ENCODE results near the gene RETN.

Gene RETN, protein sequence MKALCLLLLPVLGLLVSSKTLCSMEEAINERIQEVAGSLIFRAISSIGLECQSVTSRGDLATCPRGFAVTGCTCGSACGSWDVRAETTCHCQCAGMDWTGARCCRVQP

DNA sequence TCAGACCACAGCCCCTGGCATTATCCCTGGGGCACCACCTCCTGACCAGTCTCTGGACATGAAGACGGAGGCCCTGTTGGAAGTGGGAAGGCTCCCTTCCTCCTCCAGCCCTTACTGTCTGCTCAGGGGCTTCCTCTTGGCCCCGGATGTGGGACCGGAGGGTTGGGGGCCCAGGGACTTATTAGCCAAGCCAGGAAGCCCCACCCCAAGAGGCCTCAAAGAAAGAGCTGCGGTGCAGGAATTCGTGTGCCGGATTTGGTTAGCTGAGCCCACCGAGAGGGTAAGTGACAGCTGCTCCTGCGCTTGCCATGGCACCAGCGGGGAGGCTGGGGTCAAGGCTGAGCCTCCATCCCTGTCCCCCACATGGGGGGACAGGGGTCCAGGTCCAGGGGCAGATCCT lies at the start of gene RETN:
Gene RETN, plus strand, starts transcription at position 208 of the 400 bp plus-strand sequence. CDS start 278 bp downstream, outside the sequence.
- DNase-seq: no peak

DNA sequence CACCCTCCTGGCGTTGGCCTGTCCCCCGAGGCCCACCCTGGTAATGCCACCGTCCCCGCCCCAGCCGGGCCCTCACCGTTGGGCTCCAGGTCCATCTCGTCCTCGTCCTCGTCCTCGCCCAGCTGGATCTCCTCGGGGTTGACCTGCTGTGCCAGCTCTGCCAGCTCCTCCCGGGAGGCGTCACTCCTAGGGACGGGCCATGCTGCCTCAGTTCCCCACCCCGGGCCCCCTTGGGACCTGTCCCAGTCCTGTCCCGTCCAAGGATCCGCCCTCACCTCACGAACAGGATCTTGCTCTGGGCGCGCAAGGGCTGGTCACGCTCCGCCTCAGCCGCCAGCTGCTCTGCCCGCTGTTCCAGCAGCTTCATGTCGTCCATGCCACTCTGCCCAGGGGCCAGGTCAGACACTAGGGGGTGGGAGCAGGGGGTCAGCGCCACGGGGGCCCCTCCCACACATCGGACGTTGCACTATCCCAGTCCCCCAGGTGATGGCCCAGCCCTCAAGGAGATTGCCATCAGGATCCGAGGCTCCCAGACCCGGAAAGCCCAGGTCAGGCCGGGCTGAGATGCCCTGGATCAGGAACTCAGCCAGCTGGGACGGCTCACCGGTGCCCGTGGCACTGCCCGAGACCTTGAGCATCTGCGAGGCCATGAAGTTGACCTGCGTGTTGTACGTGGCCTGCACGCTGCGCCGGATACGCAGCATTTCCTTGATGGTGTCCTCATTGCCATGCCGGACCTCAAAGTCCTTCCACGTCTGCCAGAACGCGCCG lies 49.0 kb upstream of the RETN start:
- no peak for DNase-seq

DNA sequence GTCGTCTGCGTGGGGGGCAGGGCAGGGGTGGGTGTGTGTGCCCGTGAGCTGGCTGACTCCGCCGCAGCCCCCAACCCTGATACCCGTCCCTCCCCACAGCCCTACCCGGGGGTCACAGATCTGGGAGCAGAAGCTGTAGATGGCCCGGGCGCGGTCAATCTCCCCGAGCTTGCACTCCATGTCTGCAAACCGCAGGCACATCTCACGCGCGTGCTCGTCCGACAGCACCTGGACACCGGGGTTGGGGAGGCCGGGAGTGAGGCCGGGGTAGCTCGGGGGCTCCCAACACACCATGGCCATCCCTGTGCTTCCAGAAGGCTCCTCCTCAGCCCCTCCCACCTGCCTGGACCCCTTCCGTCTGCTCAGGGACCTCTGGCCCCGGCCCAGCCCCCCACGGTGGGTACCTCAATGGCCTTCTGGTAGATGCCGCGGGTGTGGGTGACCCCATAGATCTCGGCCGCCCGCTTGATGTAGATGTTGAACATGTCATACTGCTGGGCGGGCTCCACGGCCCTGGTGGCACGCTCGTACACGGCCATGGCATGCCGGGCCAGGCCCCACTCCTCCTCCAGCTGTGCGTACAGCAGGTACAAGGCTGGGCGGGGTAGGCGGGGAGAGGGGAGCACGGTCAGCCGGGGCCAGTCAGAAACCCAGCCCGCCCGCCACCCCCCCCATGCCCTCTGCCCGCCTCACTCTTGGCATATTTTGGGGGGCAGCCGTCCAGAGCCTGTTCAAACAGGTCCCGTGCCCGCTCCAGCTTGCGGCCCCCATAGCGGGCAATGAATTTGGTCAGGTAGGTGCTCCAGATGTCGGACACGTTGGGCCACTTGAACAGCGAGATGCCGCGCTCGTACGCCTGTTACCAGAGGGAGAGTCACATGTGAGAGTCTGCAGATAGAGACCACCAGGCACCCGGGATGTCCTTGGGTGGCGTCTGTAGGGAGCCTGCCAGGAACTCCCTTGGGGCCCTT lies 48.1 kb upstream of the RETN start:
- DNase-seq: no peak

DNA sequence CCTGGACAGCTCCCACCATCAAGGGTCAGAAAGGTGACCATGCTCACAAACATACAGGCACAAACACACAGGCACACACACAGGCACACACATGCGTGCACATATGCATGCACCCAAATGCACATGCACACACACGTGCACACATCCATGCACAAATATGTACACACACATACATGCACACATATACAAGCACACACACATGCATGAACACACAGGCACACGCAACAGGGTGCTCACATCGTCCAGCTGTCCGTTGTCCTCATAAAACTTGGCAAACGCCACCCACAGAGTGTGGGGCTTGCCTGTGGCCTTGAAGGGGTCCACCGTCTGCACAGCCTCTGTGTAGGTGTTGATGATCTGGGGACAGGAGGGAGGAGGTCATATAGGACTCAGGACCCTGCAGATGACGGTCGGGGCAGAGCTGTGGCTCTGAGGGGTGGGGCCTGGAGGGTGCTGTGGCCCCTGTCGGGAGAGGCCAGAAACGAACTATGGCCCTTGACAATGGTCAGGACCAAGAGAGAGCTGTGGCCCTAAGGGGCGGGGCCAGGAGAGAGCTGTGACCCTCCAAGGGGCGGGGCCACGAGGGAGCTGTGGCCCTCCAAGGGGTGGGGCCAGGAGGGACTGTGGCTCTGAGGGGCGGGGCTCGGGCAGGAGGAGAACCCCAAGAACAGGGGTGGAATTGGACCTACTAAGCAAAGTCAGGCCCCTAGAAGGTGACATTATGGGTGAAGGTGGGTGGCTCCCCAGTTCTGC lies 45.7 kb upstream of the RETN start:
- no peak for DNase-seq

DNA sequence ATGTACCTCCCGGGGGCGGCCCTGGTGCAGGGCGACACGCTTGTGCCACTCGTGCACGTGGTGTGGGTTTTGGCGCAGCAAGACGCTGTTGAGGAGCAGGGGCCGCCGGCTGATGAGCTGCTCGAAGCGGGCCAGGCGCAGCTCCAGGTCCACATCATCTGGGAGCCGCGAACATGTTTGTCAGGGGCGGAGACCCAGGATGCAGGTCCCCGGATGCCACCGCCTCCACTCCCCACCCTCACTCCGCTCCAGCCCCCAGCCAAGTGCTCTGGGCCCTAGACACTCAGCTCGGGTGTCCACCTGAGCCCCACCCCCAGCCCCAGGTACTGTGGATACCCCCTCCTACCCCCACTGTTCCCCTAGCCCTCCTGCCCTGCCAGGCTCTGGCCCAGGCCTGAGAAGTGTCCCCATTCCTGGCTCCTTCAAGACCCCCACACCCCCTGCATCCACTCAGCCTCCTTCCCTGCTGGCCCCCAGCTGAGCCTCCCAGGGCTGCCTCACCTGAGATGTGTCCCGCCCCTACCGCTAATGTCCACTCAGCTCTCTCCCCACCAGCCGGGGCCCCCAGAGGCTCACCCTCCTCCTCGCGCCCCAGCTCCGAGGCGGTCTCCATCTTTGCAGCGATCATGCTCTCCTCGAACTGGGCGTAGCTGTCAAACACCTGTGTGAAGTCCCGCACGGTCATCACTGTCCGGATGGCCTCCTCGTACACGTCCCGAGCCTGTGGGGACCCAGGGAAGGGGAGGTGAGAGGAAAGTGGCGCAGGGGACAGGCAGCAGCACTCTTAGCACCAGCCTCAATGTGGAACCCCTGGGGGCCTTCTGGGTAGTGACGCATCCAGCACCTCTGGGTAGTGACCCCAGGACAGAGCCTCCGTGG lies 44.9 kb upstream of the RETN start:
- DNase-seq: peak; percentile 12

DNA sequence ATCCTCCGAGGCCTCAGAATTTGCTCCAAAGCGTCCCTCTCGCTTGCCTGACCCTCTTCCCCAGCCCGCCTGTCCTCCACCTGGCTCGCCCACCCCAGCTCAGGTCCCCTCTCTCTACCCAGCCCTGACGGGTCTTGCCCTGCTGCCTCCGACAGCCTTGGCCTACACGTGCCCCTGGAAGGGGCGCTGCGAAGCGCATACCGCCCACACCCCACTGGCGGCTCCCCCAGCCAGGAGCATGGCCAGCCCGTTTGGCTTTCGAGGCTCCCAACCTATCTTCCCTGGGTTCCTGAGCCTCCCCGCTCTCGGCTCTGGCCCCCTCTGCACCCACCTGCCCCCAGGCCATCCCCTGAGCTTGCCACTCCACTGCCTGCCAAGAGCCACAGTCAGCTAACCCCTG lies 44.0 kb upstream of the RETN start:
- no peak for DNase-seq

DNA sequence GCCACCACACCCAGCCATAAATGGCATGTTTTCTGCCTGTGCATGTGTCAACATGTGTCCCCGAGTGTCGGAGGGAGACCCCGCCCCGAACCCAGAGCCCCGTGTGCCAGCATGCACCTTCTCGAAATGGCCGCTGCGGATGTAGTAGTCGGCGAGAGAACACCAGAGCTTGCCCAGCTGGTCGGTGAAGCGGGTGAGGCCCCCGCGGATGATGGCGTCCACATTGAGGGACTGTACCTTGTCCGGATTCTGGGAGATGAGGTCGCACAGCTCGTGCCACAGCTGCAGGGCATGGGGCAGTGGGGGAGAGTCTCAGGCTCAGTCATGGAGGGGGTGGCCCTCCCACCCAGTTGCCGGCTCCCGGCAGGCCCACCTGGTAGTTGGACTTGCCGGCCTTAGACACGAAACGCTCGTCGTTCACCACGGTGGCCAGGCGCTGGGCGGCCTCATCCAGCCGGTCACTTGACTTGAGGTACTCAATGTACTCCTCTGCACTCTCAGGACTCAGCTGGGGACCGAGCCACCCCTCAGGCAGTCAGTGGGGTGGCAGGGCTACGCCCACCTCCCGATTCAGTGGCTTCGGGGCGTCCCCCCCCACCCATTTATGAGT lies 43.0 kb upstream of the RETN start:
- DNase-seq: no peak

DNA sequence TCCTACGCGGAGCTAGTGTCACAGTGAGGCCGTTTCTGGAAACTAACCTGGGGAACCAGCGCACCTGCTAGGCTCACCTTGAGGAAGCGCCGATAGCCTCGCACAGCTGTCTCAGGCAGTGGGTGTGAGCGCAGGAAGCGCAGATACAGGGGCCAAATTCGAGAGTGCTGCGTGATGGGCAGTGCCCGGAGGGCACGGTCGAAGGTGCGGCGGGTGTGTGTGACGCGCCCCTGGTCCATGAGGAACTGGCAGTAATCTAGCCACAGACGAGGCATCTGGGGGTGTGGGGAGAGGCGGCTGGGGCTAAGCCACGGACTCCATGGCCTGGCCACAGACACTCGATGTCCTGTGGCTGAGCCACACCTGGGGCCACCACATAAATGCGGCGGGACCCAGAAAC lies 41.7 kb upstream of the RETN start:
- no peak for DNase-seq

DNA sequence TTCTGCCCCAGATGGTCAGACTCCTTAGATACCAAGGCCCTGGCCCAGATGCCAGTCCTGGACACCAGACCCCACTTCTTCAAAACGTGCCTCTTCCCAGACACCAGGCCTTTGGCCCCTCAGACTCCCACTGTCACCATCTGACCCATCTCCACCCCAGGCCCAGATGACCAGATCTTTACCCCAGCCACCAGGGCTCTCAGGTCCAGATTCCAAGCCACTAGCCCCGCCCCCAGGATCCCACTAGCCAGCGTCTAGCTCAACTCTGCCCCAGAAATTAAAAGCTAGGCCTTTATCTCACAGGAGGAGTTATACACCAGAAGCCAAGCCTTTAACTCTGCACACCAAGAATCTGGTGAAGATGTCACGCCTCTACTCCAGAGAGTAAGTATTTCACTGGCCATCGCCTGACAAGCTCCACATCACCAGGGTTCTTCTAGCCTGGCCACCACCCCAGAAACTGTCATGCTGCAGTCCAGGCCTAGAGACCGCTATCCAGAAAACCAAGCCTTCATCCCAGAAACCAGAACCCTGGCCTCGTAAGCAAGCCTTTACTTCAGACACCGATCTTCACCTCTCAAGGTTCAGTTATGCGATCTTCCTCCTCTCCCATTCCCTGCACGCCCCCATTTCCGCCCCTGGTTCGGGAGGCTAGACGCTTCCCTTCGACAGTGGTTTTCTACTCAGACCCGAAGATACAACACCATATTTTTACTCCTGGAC lies 40.1 kb upstream of the RETN start:
- no peak for DNase-seq

DNA sequence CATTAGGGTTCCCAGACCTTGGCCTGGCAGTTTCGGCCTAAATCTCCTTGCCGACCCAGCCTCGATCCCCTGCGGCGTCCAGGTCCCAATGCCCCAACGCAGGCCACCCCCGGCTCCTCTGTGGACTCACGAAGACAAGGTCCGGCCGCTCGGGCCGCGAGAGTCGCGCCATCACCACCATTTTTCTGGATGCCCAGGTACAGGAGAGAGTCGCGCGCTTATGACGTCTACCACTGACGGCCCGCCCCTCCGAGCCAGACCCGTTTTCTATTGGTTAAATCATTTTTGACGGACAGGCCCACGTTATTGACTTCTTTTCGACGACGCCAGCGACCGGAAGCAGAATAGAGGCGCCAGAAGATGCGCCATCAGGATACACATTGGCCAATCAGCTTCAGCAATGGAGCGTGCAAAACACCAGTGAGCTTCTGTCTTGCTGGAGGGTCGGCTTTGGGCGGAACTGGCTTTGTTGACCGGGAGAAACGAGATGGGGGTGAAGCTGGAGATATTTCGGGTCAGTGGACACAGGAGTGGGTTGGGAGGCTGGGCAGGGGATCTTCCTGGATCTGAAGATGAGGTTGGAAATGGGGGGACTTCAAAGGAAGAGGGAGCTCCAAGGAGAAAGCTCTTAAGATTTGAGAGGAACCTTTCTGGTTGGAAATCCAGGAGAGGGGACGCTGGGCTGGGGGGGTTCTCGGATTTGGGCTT lies 39.3 kb upstream of the RETN start, which contains the start of the genes PET100 and XAB2:
Gene PET100, plus strand, starts transcription at position 447 of the 708 bp plus-strand sequence. Its CDS starts 41 bp downstream, at position 488.
Gene XAB2, minus strand, starts transcription at position 199 of the 708 bp plus-strand sequence. Its CDS starts 18 bp downstream, at position 181.
- DNase-seq: peak; percentile 90

DNA sequence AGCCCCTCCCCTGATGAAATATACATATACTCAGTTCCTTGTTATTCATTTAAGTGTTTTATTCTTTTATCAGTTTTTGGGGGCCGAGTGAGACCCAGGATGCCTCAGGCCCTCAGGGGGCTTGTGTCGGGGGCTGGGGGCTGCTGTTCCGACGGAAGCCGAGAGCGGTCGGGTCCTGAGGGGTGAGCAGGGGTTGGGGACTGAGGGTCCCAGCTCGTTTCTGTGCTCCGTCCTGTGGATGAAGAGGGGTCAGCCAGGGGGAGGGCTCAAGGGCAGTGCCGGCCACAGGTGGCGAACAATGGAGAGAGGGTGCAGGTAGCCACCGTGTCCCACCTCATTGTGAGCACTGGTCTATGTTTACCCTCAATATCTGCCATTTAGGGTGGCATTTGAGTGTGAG lies 37.3 kb upstream of the RETN start:
- no peak for DNase-seq

DNA sequence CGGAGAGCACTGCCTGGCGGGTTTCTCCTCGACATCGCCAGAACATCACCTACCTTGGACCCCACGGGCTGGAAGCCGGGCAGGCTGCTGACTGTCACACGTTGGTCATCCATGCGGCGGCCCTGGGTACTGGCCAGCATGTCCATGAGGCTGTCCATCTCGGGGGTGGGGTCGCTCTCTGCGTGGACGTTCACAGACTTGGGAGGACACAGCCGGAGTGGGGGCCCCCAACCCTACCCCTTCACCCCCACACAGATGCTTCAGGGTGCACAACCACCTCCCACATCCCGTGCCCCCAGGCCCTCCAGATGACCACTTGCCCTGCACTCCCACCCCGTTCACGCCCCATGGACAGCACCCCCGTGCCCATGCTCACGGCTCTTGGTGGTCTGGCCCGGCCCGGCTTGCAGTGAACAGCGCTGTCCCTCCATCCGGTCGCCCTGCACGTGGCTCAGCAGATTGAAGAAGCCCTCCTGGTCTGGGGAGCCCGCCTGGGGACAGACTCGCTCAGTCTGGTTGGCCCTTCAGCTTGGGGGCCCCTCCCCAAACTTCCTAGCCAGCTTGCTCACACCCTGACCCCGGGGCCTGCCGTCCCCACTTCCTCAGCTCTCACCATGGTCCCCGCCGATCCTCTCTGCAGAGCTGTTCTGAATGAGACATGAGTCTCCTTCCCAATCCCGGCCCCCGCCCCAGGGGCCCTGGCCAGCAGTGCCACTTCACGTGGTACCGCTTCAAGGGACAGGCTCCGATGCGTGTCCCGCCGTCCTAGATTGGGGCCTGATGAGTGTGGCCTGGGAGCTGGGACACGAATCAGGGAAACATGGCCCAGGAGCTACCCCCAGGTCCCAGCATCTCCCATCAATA lies 36.3 kb upstream of the RETN start:
- DNase-seq: no peak

DNA sequence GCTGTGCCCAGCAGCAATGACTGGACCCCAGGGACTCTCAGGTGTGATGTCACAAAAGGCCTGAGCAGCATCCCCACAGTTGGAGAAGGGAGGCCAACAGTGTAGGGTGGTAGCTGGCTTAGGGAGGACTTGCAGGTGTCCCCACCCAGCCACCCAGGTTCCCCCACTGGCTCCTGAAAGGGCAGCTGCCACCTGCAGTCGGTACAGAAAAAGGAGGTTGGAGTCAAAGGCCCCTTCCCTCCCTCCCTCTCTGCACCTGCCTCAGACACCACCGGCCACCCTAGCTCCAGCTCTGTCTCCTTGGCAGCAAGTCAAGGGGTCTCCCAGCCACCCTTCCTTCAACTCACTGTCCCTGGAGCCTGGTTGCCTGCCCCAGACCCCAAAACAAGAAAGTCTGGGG lies 35.2 kb upstream of the RETN start, which contains the start of gene PCP2:
Gene PCP2, minus strand, starts transcription at position 22 of the 400 bp plus-strand sequence. CDS start 262 bp downstream, outside the sequence.
- DNase-seq: no peak

DNA sequence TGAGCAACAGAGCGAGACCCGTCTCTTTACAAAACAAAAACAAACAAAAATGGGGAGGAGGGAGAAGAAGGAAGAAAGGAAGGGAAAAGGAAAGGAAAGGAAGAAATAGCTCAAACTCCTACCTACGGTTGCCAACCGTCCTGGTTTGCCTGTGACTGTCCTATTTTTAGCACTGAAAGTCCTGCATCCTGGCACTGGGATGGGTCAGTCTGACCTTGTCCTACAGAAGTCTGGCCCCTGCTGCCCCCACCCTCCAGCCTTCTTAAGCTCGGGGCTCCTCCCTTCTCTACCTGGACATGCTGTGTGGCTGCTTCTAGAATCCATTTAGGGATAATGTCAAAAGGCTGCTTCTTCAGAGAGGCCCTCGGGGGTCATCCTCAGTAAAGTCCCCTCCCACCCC lies 33.2 kb upstream of the RETN start:
- no peak for DNase-seq

DNA sequence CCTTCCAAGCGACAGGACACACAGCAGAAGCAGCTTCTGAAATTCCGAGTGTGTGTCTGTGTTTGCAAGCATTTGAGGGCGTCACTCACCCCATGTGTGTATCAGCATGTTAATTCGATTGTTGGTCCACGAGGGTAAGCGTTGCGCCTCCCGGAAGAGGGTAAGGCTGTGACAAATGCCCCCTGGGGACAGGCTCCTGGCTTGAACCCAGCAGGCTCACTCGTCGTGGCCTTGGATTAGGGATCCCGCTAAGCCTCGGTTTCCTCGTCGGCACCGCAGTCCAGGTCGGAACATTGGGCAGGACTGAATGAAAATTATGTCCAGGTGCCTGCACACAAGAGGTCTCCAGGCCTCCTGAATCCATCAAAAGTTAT lies 32.5 kb upstream of the RETN start:
- no peak for DNase-seq

DNA sequence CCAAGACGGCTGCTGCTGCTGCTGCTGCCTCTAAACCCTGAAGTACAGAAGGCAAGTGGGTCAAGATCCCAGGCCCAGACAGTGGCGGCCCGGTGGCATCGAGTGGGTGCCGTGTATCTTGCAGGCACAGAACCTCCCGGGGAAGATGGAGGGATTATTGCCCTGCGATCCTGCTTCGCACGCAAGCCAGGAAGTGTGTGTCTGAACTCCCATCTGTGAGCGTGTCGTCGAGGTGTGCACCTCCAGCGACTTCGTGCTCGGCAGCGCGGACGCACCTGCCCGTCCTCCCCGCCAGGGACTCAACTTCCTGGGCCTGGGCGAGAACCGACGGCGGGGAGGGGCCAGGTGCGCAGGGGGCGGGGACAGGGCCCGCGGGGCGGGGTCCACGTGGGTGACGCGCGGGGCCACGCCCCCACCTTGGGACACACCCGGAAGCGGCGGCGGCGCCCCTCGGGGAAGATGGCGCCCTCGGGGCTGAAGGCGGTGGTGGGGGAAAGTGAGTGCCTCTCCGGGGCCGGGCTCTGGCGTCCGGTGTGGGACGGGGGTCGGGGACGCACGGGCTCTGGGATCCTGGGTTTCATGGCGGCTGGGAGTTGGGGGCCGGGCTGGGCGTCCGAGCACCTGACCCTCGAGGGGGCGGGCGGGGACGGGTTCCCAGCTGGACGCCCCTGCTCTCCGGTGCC lies 32.0 kb upstream of the RETN start, which contains the start of gene STXBP2:
Gene STXBP2, plus strand, starts transcription at position 420 of the 683 bp plus-strand sequence. Its CDS starts 40 bp downstream, at position 460.
- peak; percentile 93 for DNase-seq

DNA sequence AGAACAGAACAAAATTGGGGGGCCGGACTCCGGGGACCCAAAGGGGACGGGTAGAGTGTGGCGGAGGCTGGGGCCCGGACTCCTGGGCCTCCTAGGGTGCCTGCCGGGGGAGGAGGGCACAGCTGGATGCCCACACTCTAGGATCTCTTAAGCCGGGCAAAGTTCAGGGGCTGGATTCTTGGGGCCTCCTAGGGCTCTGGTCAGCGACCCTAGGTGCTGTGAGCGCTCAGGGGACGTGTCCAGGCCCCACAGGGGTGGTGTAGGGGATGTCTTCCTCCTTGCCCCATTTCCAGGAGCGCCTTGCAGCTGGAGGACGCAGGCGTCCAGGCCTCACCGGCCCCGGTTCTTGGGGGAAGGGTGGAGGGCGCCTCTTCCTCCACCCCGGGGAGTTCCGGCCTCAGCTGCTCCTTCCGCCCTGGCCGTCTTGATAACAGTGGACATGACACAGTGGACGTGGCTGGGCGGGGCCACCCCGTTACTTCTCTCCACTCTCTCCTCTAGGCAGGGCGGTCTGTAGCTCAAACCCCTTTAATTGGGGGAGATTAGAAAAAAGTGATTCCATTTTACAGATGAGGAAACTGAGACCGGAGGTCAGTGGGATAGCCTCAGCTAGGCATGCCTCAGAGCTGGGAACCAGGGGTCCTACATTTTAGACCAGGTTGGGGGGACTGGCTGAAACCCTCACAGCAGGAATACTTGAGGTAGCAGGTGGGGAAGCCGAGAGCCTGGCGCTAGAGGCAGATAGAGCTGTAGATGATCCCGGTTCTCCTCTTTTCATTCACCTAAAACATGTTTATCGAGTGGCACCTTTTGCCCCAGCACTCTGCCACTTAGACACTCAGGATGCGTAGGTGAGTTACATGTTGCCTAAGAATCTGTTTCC lies 31.2 kb upstream of the RETN start:
- no peak for DNase-seq

All from activated CD8-positive, alpha-beta memory T cell treated with anti-CD3 and anti-CD28 coated beads, Interleukin-2, amount 50 U/mL, for 4 hours (primary cell).